Caki2 (cell line): ENCODE results near the gene TRUB2. TPM values are rescaled to one million over a fixed set of nuclear protein-coding genes. Genes with fewer than 3 reads are reported as not detected.
"Not testable (repeated sequence)": the region's sequence is repeated elsewhere in the genome, so short reads cannot be mapped to it uniquely, and the experiment has no call there.

Experiments
- DNase-seq: peaks from one replicate; pipeline ENCODE4 v3.0.0-alpha.2; 2015; ENCODE audit warnings: low read depth
- in situ Hi-C: cut with HindIII; loops from 2 replicates; pipeline ENCODE4 v1.10.0; 2016; ENCODE audit warnings: low sequenced_read_pairs, low pct_unique_long_range_greater_than_20kb, mixed read lengths
- total RNA-seq: library from RNA; depleted of rRNA; stranded (reverse); fragments of >200 nt; shearing (Covaris generic); gene quantifications from 2 replicates; pipeline ENCODE4 v1.2.3, GENCODE V29; 2014; ENCODE audit warnings: low replicate concordance

Gene TRUB2
- total RNA-seq, 1 experiment from 2014 or later, result 29.2 TPM

GRCh38 chr9:128279088-128280073, 42.9 kb downstream of the TRUB2 start:
- DNase-seq, result peak; percentile 66
- in situ Hi-C loops, result not testable (repeated sequence)

DNA sequence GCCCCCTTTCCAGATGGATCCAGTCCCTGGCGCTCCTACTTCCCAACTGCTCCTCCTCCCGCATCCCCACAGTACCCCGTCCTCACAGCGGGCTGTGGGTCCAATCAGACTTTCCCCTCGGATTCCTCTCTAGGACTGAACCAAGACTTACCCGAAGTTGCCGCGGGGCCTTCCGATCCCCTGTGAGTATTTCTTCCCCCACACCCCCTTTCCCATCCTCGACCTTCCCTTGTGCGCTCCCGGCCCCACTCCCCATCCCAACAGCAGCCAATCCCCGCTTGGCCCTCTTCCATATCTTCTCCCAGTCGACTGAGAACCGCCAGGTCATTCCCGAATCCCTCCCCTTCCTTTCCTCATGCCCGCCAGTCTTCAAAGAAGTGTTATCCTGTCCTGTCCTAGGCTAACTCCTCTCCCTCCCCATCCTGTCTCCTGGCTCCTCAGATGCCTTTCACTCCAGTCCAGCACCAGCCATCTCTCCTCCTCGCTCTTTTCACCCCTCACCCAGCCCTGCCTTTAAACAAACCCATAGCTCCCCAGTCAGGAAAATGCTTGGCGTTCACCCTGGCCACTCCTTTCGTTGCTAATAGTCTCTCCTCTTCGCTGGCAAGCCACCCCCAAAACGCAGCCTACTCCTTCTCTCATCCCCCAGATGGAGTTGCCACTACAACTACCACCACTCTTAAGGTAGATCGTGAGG, 45.5 kb downstream of the TRUB2 start:
- in situ Hi-C loops, result no loop called here
- peak; percentile 38 for DNase-seq

GRCh38 chr9:128276008-128276573, 46.2 kb downstream of the TRUB2 start, which contains the start of gene SWI5:
Gene SWI5 (plus strand): TSS chr9:128276276.
- DNase-seq, result peak; percentile 97
- in situ Hi-C loops, result no loop called here

GRCh38 chr9:128275198-128276007, 46.8 kb downstream of the TRUB2 start, which contains the start of gene GOLGA2:
Gene GOLGA2 (minus strand): TSS chr9:128276007. CDS start chr9:128275976, 31 bp downstream.
- no peak for DNase-seq
- in situ Hi-C loops, result no loop called here

DNA sequence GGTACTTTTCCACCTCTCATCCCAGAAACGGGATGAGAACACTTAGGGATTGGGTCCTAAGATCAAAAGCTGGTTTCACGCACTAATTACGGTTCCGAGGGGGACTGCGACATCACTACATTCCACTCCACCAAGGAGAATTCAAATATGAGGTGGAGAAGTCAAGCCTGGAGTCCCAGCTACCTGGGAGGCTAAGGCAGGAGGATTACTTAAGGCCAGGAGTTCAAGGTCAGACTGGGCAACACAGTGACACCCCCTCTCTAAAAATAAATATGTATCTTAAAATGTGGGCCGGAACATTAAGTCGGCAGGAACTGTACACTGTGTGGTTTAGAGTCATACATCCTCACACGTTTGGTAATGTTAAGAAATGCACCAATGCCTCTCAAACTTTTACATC, 48.0 kb downstream of the TRUB2 start:
- in situ Hi-C loops, result no loop called here
- no peak for DNase-seq

DNA sequence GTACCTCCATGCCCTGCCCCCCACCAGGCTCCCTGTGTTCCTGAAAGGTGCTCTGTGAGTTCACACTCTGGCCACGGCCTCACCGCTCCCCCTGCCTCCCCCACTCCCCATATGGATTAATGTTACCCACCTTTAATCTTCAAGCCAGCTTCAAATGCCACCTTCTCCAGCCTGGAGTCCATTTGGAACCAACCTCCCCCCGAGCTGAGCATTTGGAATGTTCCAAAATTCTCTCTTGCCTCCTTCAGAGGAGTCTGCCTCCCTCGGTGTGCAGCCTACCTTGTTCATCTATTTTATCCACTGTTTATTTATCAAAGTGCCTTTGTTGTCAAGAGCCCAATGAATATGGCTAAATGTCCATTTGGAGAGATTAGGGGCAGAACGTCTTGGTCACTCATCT, 50.7 kb downstream of the TRUB2 start:
- in situ Hi-C loops, result no loop called here
- DNase-seq, result no peak

GRCh38 chr9:128271112-128271511, 51.1 kb downstream of the TRUB2 start:
- DNase-seq, result no peak
- in situ Hi-C loops, result no loop called here

GRCh38 chr9:128266868-128267590, 55.2 kb downstream of the TRUB2 start:
- in situ Hi-C loops, result no loop called here
- no peak for DNase-seq

DNA sequence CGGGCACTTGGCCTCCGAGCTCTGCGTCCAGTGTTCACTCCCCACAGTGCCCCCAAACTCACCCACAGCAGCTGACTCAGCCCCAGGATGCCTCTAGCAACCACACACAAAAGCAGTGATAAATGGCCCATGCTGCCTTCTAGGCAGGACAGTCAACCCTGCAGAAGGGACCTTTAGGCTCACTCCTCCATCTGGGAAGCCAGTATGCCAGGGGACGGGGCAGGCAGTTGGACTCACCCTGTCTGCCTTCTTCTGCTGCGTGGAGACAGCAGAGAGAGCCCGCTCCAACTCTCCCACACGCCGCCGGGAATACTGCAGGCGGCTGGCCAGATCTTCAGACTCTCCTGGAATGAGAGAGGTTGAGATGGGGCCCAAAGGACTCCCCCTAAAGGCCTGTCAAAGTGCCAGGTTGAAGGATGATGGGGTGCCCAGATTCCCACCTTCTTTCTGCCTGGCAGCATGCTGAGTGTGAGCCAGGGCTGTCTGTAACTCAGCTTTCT, 56.8 kb downstream of the TRUB2 start:
- no peak for DNase-seq
- in situ Hi-C loops, result no loop called here

DNA sequence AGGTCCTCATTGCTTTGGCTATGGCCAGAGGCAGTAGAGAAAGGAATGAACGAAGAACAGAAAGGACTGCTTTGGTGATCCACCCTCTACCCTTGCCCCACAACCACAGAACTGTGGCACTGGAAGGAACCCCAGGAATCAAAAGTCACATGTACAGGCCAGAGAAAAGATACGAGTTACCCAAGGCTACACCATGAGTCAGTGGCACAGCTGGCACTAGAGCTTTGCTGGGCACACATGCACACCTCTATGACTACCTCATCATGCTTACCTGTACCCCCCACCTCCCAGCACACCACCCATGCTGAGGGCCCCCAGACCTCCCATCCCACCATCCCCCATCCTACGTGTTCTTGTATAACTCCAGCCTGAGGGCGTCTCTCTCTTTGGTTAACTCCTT, 59.6 kb downstream of the TRUB2 start:
- in situ Hi-C loops, result no loop called here
- no peak for DNase-seq

DNA sequence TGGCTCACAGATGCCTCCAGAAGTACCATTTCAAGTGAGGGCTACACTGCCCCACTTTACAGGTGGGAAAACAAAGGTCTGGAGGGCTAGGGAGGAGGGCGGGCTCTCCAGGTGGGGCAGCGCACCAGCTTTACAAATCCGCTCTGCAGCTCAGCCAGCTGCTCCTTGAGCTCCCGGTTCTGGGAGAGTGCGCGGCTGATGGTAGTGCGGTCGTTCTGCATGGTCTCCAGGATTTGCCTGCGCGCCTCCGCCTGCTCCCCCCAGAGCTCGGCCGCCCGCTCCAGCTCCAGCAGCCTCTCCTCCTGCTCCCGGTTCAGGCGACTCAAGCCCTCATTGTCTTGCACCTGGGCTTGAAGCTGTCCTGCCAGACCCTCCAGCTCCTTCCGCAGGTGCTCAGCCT, 61.9 kb downstream of the TRUB2 start:
- in situ Hi-C loops, result no loop called here
- no peak for DNase-seq

DNA sequence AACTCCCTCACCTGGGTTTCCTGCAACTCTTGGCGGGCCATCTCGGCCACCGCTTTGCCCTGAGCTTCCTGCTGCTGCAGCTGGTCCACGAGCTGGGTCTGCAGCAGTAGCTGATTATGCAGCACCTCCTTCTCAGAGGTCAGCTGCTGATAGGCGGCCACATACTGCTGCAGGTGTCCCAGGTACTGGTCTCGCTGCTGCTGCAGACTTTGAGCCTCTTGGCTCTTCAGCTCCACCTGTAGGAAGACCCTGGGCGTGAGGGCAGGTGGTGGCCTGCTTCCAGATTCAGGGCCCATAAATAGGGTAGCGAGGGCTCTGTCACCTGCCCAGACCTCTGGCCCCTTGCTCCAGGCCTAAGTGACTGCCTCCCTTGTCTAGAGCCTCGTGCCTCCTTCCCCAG, 63.1 kb downstream of the TRUB2 start:
- in situ Hi-C loops, result no loop called here
- DNase-seq, result no peak

GRCh38 chr9:128258326-128258725, 63.9 kb downstream of the TRUB2 start:
- in situ Hi-C loops, result no loop called here
- no peak for DNase-seq

- no peak for DNase-seq
- in situ Hi-C loops, result no loop called here
Measured at GRCh38 chr9:128257907-128258306, 64.3 kb downstream of the TRUB2 start.

DNA sequence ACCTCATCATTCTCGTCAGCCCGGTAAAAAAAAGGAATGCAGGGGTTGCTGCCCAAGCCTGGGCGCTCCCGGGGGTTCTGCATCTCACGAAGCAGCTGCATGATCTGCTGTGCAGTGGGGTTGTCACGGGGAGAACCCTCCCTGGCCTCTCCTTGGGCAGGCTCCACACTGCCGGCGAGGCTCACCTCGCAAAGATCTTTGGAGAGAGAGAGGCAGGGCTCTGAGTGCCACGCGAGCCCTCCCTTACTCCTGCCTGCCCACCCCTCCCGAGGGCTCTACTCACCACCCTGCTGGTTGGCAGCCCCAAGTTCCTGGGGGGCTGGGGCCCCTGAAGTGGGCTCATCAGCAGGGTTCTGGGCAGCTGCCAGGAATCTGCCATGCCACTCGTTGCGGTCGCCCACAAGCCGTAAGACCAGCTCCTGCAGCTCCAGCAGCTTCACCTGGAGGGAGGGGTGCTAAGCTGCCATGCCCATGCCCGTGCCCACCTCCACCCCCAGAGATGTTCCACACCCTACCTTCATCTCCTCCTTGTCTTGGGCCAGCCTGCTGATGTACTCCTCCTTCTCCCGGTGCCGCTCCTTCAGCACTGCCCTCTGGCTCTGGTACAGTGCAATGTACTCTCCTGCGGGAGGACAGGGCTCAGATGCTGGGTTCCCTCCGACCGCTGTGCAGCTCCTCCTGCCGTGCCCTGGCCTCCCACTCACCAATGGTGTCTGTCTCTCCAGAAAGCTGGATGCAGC, 65.0 kb downstream of the TRUB2 start:
- in situ Hi-C loops, result no loop called here
- DNase-seq, result no peak
